Type B pancreatic cell (in vitro differentiated cells): ENCODE data around the gene KIFC3. TPM values are rescaled to one million over a fixed set of nuclear protein-coding genes. Genes with fewer than 3 reads are reported as not detected.
"Not testable (repeated sequence)": the region's sequence is repeated elsewhere in the genome, so short reads cannot be mapped to it uniquely, and the experiment has no call there.

ENCODE experiments used
- DNase-seq: peaks from one replicate; pipeline ENCODE4 v3.0.0; 2021; ENCODE audit warnings: mixed read lengths; ENCODE audit not compliant: unreplicated experiment; ENCODE audit errors: extremely low spot score
- H3K27ac Mint-ChIP-seq: 2 replicates; pipeline ENCODE4 v1.8.0; 2021; ENCODE audit warnings: mild to moderate bottlenecking, mixed read lengths
- H3K27me3 Mint-ChIP-seq: 2 replicates; pipeline ENCODE4 v1.8.0; 2021; ENCODE audit warnings: mixed read lengths
- H3K36me3 Mint-ChIP-seq: 2 replicates; pipeline ENCODE4 v1.8.0; 2021; ENCODE audit warnings: mixed read lengths
- H3K4me1 Mint-ChIP-seq: one replicate; pipeline ENCODE4 v1.8.0; 2021; ENCODE audit warnings: mixed read lengths; ENCODE audit not compliant: unreplicated experiment
- H3K4me3 Mint-ChIP-seq: 2 replicates; pipeline ENCODE4 v1.8.0; 2021; ENCODE audit warnings: mild to moderate bottlenecking, mixed read lengths
- H3K9me3 Mint-ChIP-seq: 2 replicates; pipeline ENCODE4 v1.8.0; 2021; ENCODE audit warnings: mixed read lengths
- CTCF ChIP-seq: fragments of 200-600 bp; sonication (generic); conservative IDR thresholded peaks from 2 replicates; pipeline ENCODE4 v1.5.0; 2021; ENCODE audit warnings: antibody characterized with exemption, mild to moderate bottlenecking
- total RNA-seq: library from RNA; stranded (reverse); gene quantifications from 2 replicates; pipeline ENCODE4 v1.2.1, GENCODE V29; 2021; ENCODE audit warnings: low replicate concordance

KIFC3 gene
- total RNA-seq, 1 donor from 2014 or later, result 27.3 TPM

- H3K36me3 Mint-ChIP-seq, result no peaks in the 10 kb centered on the region
- no peak overlapping the region for H3K27ac Mint-ChIP-seq
- H3K4me1 Mint-ChIP-seq, result peaks cover 6% of the 10 kb centered on the region
- no peak for TF ChIP-seq CTCF
- DNase-seq, result no peak
- no peak overlapping the region for H3K4me3 Mint-ChIP-seq
- no peaks in the 10 kb centered on the region for H3K27me3 Mint-ChIP-seq
- no peaks in the 10 kb centered on the region for H3K9me3 Mint-ChIP-seq
These were observed 18.0 kb downstream of the KIFC3 start for GRCh38 chr16:57784334-57784733.

- Mint-ChIP-seq H3K36me3 (peaks cover 3% of the 10 kb centered on the region), H3K27ac (no peak overlapping the region), H3K27me3 (no peaks in the 10 kb centered on the region), H3K4me1 (peaks cover 6% of the 10 kb centered on the region), H3K4me3 (no peak overlapping the region), H3K9me3 (no peaks in the 10 kb centered on the region)
- TF ChIP-seq CTCF, result no peak
- no peak for DNase-seq
These were observed 18.4 kb downstream of the KIFC3 start for GRCh38 chr16:57783883-57784282.

GRCh38 chr16:57783116-57783515, 19.2 kb downstream of the KIFC3 start:
- H3K27ac Mint-ChIP-seq, result no peak overlapping the region
- no peaks in the 10 kb centered on the region for H3K27me3 Mint-ChIP-seq
- peaks cover 3% of the 10 kb centered on the region for H3K36me3 Mint-ChIP-seq
- DNase-seq, result no peak
- no peaks in the 10 kb centered on the region for H3K9me3 Mint-ChIP-seq
- H3K4me3 Mint-ChIP-seq, result no peak overlapping the region
- no peak for TF ChIP-seq CTCF
- H3K4me1 Mint-ChIP-seq, result peaks cover 6% of the 10 kb centered on the region

- not testable (repeated sequence) for H3K4me1 Mint-ChIP-seq, H3K27ac Mint-ChIP-seq, H3K36me3 Mint-ChIP-seq, H3K9me3 Mint-ChIP-seq, H3K4me3 Mint-ChIP-seq, H3K27me3 Mint-ChIP-seq, DNase-seq
These were observed 19.7 kb downstream of the KIFC3 start for GRCh38 chr16:57782607-57783055.

GRCh38 chr16:57781741-57782606, 20.3 kb downstream of the KIFC3 start:
- H3K9me3 Mint-ChIP-seq, result no peaks in the 10 kb centered on the region
- H3K27me3 Mint-ChIP-seq, result no peaks in the 10 kb centered on the region
- DNase-seq, result no peak
- peaks cover 3% of the 10 kb centered on the region for H3K36me3 Mint-ChIP-seq
- TF ChIP-seq CTCF, result no peak
- H3K27ac Mint-ChIP-seq, result no peak overlapping the region
- H3K4me3 Mint-ChIP-seq, result no peak overlapping the region
- peaks cover 2% of the 10 kb centered on the region for H3K4me1 Mint-ChIP-seq

GRCh38 chr16:57781349-57781740, 20.9 kb downstream of the KIFC3 start:
- Mint-ChIP-seq H3K36me3 (peaks cover 7% of the 10 kb centered on the region), H3K27me3 (no peaks in the 10 kb centered on the region), H3K27ac (no peak overlapping the region), H3K9me3 (no peaks in the 10 kb centered on the region), H3K4me3 (no peak overlapping the region), H3K4me1 (no peaks in the 10 kb centered on the region)
- DNase-seq, result no peak
- TF ChIP-seq CTCF, result no peak

GRCh38 chr16:57779836-57780235, 22.5 kb downstream of the KIFC3 start:
- H3K9me3 Mint-ChIP-seq, H3K27ac Mint-ChIP-seq, H3K4me3 Mint-ChIP-seq, H3K27me3 Mint-ChIP-seq, DNase-seq, H3K36me3 Mint-ChIP-seq, H3K4me1 Mint-ChIP-seq: not testable (repeated sequence)
